ENCODE data around the gene ABCG8.

ABCG8 gene

DNA sequence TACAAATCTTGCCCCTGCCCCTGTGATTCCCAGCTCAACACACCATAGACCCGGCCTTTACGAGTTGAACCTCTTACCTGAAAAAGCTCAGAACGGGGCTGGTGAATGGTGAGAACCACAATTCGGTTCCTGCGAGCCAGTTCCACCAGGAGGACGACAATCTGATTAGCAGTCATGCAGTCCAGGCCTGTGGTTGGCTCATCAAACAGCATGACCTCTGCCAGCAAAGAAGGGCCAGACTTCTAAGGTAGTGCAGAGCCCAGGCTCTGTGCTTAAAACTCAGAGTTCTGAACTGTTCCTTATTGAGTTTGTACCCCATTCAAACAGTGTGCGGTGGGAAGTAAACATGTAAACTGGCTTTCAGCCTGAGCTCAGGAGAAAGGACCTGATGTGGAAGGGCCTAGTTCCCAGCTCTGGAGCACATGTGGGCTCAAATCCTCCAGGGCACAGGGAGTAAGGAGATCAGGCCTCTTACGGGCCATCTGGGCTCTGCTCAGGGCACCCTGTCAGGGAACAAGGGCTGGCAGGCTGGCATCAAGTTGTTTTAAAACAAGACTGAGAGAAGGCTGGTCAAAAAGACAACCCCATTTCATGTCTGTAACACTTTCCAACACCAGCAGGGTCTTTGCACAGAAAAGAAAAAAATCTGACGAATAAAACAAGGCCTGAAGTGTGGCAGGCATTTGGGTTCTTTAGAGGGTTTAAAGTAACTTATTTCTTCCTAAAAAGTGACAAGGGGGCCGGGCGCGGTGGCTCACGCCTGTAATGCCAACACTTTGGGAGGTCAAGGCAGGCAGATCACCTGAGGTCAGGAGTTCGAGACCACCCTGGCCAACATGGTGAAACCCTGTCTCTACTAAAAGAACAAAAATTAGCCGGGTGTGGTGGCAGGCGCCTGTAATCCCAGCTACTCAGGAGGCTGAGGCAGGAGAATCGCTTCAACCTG, 12.2 kb upstream of the ABCG8 start:
- DNase-seq (ENCODE audit: low read depth), result no peak

DNA sequence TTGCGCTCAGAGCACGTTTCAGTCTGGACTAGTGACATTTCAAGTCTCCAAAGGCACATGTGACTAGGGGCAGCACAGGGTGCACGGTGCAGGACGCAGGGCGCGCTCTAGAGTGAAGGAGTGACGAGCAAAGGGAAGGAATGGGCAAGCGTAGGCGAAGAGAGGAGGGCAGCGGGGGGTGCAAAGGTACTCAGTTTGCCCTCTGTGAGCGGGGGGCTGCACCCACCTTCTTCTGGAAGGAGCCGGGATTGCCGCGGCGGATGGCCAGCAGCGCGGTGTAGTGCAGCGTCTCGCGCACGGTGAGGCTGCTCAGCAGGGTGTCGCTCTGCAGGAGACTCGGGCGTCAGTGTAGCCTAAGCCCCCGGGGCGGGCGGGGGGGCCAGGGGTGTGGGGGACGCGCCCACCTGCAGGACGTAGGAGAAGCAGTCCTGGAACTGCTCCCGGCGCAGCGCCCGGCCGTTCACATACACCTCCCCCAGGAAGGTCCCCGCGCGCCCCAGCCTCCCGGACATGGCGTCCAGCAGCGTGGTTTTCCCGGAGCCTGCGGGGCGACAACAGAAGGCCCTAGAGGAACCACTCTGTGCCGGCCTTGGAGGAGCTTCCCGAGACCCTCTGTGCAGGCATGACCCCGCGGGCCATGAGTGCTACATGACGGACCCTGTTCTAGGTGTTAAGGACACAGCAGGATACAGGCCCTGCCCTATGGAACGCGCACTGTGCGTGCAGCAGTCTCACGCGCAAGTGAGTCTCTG, 7.1 kb upstream of the ABCG8 start:
- DNase-seq (ENCODE audit: low read depth), result no peak

DNA sequence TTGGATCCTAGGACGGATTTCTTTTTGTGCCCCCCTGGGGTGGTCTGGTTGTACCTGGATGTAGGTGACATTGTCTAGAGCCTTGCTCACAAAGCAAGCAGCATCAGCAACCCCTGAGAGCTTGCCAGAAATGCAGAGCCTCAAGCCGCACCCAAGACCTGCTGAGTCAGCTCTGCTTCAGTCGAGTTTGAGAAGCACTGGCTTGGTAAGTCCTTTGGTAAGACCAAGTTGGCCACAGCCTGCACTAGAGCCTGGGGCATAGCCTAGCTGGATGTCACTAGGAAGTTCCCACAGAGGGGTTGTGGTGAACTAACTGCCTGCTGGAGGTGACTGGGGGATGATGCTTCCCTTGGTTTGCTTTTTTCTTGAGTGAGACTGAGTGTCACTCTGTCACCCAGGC, 6.3 kb upstream of the ABCG8 start:
- no peak for DNase-seq (ENCODE audit: low read depth)

- DNase-seq (ENCODE audit: low read depth), result no peak
Measured at GRCh38 chr2:43837033-43837432, 1.7 kb upstream of the ABCG8 start.

GRCh38 chr2:43837831-43838559, 776 bp upstream of the ABCG8 start:
- DNase-seq (ENCODE audit: low read depth), result no peak

DNA sequence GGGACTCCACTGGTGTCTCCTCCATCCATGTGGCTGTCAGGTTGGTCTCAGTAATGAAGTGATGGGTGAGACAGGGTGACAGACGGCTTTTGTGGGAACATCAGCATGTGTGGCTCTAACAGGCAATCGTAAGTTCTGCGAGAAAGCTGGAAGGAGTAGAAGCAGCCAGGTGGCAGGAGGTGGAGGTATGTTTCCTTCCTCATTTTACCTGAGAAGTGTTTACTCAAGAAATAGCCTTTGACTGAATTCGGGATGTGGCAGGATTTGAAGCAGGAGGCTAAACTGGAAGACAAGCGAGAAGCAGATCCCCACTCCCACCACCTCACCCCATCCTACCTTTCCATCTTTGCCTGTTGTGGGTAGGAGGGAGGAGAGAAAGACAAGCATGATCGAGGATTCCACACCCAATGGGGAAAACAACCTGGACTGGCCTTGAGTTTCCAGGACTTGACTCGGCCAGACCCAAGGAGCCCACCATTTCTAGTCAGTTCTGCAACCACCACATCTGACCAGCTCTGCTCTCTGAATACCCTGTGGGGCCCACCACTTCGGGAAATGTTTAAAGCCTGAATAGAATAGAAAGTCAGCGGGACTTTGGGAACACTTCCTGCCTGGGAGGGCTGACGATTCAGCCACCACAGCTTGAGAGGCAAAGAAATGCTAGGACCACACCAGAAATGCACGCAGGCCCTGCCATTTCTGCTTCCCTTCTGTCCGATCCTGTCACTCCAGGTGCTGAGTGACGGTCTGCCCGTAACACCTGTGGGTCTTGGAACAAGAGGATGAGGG, 1.2 kb downstream of the ABCG8 start:
- no peak for DNase-seq (ENCODE audit: low read depth)

- no peak for DNase-seq (ENCODE audit: low read depth)
Measured at GRCh38 chr2:43840965-43841364, 2.2 kb downstream of the ABCG8 start.

DNA sequence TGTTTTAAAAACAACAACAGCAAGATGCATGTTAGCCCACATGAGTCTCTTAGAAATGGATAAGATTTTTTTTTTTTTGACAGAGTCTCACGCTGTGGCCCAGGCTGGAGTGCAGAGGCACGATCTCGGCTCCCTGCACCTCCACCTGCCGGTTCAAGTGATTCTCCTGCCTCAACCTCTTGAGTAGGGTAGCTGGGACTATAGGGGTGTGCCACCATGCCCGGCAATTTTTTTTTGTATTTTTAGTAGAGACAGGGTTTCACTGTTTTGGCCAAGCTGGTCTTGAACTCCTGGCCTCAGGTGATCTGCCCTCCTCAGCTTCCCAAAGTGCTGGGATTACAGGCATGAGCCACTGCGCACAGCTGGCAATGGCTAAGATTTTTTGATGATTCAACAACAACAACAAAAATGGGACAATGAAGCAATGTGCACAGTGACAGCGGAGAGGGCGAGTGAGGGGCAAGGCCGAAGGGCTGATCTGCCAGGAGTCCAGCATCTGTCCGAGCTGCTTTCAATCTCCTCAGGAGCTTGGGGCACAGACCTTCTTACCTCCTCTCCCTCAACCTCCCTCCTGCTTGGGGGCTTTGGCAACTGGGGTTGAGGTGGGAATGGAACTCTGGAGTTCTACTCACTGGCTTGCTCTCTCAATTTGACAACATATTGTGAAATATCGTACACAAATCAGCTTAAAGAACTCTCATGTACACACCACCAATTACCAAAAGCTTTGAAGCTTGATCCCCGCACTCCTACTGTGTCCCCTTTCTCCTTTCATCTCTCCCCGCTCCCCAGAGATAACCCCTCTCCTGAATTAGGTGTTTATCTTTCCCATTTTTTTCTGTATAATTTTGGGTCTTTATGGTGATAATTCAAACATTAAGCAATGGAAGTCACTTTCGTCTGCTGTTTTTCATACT, 3.4 kb downstream of the ABCG8 start:
- no peak for DNase-seq (ENCODE audit: low read depth)

- DNase-seq (ENCODE audit: low read depth), result no peak
Measured at GRCh38 chr2:43842866-43843226, 4.1 kb downstream of the ABCG8 start.

GRCh38 chr2:43845181-43845580, 6.4 kb downstream of the ABCG8 start:
- no peak for DNase-seq (ENCODE audit: low read depth)

DNA sequence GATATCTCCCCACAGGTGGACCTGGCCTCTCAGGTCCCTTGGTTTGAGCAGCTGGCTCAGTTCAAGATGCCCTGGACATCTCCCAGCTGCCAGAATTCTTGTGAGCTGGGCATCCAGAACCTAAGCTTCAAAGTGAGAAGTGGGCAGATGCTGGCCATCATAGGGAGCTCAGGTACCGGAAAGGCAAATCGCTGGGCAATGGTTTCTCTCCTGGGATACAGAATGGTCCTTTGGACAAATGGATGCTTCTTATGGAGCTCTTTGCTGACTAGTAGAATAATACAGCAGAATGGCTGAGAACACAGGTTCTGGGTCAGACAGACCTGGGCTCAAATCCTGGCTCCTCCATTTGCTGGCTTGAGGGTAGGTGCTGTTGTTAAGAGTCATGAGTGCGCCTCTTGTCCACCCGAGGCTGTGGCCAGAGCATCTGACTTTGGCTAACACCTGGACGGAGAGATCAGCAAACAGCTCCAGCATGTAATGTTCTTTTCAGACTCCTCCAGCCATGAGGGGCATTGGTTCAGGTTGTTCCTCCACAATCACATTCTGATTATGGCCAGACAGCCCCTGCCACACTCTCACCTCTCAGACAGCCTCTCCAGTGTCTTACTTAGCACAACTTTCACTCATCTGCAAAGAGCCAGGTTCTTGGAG, 7.5 kb downstream of the ABCG8 start:
- no peak for DNase-seq (ENCODE audit: low read depth)

GRCh38 chr2:43848214-43848613, 9.4 kb downstream of the ABCG8 start:
- DNase-seq (ENCODE audit: low read depth), result no peak

- no peak for DNase-seq (ENCODE audit: low read depth)
Measured at GRCh38 chr2:43851011-43851980, 12.5 kb downstream of the ABCG8 start.

DNA sequence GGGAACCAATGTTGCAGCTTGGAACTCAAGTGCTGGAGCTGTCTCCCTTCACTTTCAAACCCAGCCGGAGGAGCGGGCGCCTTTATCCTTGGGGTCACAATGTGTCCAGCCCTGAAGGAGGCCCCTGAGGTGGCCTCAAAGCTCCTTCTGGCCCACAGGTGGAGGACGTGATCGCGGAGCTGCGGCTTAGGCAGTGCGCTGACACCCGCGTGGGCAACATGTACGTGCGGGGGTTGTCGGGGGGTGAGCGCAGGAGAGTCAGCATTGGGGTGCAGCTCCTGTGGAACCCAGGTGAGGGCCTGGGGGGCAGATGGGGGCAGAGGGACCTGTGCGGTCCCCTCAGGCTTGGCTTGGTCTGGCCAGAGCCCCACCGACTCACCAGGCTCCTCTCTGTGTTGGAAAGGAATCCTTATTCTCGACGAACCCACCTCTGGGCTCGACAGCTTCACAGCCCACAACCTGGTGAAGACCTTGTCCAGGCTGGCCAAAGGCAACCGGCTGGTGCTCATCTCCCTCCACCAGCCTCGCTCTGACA, 13.5 kb downstream of the ABCG8 start:
- DNase-seq (ENCODE audit: low read depth), result no peak

DNA sequence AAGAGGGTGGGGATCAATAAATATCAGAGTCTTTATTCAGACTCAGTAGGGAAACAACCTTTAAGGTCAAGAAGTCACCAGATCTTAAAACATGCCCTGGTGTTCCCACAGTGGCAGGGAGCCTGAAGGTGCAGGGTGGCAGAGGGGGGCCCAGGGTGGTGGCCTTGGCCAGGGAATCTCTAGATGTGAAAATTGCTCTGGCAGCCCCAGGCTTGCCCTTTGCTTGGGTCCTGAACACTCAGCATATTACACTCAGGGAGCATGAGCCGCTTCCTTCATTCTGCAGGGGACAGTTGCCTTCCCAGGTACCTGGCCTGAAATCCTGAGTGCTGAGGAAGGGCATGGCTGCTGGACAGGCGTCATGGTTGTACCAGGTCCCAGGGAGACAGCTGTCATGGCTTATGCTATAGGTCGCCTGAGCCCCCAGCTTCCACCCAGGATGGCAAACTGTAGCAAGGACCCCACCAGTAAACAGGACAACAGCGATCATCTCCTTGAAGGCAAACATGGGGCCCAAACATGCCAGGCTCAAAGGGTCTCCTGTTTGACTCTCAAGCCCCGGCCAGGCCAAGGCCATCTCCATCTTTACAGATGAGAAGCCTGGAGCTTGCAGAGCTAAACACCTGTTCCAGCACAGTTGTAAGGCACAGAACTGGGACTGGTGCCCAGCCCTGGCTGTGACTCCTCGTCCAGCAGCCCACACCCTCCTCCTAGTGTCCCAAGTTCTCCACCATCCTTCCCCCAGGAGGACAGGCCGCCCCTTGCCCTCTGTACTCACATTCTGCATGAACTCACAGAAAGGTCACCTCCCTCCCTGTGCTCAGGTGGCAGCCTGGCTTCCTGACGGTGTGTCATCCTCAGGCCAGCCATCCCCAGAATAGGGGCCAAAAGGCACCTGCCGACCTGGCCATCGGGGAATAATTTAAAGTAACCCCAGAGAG, 14.6 kb downstream of the ABCG8 start:
- DNase-seq (ENCODE audit: low read depth), result no peak

DNA sequence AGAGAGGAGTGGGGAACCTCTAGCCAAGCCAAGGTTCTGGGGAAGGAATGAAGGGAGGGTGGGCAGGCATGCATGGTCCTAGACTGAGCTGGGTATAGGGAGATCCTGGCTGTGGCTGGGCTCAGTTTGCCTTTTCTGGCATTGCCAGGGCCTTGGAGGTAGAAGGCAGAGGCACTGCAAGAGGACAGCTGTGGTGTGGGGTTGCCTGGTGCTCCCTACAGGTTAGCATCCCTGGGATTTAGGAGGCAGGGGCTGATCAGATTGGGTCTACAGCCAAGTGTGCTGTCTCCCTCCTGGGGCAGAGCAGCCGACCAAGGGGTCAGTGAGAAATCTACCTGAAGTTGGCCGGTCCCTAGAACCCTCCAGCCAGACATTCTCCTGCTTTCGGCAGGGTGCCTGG, 15.9 kb downstream of the ABCG8 start:
- DNase-seq (ENCODE audit: low read depth), result no peak

- no peak for DNase-seq (ENCODE audit: low read depth)
Measured at GRCh38 chr2:43855292-43855691, 16.5 kb downstream of the ABCG8 start.

DNA sequence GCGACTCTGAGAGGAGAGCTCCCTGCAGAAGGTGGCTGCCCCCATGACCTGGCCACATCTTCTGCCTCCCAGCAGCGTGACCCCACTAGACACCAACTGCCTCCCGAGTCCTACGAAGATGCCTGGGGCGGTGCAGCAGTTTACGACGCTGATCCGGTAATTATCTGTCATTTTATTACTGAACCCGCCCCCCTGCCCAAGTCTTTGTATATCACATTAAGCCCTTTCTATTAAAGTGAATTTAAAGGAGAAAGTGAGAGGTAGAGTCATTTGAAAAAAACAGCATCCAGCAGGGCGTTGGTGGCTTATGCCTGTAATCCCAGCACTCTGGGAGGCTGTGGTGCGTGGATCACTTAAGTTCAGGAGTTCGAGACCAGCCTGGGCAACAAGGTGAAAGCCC, 33.4 kb downstream of the ABCG8 start:
- no peak for DNase-seq (ENCODE audit: low read depth)

All from non-pigmented ciliary epithelial cell (primary cell).